H1 (cell line): ENCODE measurements around the gene ZSCAN4. TPM values are rescaled to one million over a fixed set of nuclear protein-coding genes. Genes with fewer than 3 reads are reported as not detected.

Experiments used
- CTCF ChIA-PET: fragments of 300-600 bp; sonication (Branson Sonifier 250); formaldehyde crosslinking; loops from one replicate; lab custom pipeline; 2021; ENCODE audit not compliant: partially characterized antibody; lab: Charles Lee
- POLR2A ChIA-PET: fragments of 300-600 bp; sonication (Branson Sonifier 250); formaldehyde crosslinking; loops from one replicate; lab custom pipeline; 2021; ENCODE audit warnings: inconsistent platforms; ENCODE audit not compliant: partially characterized antibody; lab: Charles Lee
- DNase-seq, 2 experiments: peaks; one replicate each; pipeline versions ENCODE4 v3.0.0 to v3.0.0-alpha.2; 2010 to 2022; ENCODE audit warnings: low spot score in 2 of 2, low read depth in 1 of 2, mixed read lengths in 1 of 2
- FAIRE-seq: peaks from 2 replicates; lab custom pipeline; 2011; peaks lifted over from hg19 to GRCh38; lab: Jason Lieb, UNC
- H2AFZ ChIP-seq: 2 replicates; pipeline ENCODE4 v1.8.1; 2012; ENCODE audit warnings: low read length, inconsistent platforms
- H2AK5ac ChIP-seq: 2 replicates; pipeline ENCODE4 v1.6.1; 2013; ENCODE audit warnings: low read depth, low read length
- H2BK120ac ChIP-seq: replicated peaks from 2 replicates; pipeline ENCODE3; 2013; ENCODE audit warnings: low read depth, low read length, inconsistent platforms
- H2BK12ac ChIP-seq: 2 replicates; pipeline ENCODE4 v1.6.1; 2013; ENCODE audit warnings: low read depth, low read length
- H2BK15ac ChIP-seq: 2 replicates; pipeline ENCODE4 v1.6.1; 2013; ENCODE audit warnings: low read length
- H2BK20ac ChIP-seq: 2 replicates; pipeline ENCODE4 v1.6.1; 2013; ENCODE audit warnings: low read length
- H2BK5ac ChIP-seq: 2 replicates; pipeline ENCODE4 v1.6.1; 2013; ENCODE audit warnings: low read depth, low read length
- H3K14ac ChIP-seq: 2 replicates; pipeline ENCODE4 v1.6.1; 2013; ENCODE audit warnings: inconsistent platforms; ENCODE audit not compliant: insufficient read length
- H3K18ac ChIP-seq: 2 replicates; pipeline ENCODE4 v1.6.1; 2013; ENCODE audit warnings: low read length; ENCODE audit errors: extremely low read depth
- H3K23ac ChIP-seq: 2 replicates; pipeline ENCODE4 v1.6.1; 2013; ENCODE audit warnings: inconsistent platforms; ENCODE audit not compliant: insufficient read length
- H3K23me2 ChIP-seq: 2 replicates; pipeline ENCODE4 v1.6.1; 2013; ENCODE audit warnings: low read depth, low read length
- H3K27ac ChIP-seq: 2 replicates; pipeline ENCODE4 v1.6.1; 2011; ENCODE audit warnings: low read depth, low read length, inconsistent platforms
- H3K27me3 ChIP-seq, 4 experiments: replicated peaks in 1 of 4; 1 replicate in 1 of 4; 2 replicates in 3 of 4; pipeline versions ENCODE4 v1.6.1 to v1.8.1; 2011 to 2013; ENCODE audit warnings: low read length in 3 of 4, mild to moderate bottlenecking in 3 of 4, inconsistent platforms in 2 of 4, mixed read lengths in 2 of 4, moderate library complexity in 1 of 4; ENCODE audit not compliant: control insufficient read depth in 3 of 4, insufficient read depth in 3 of 4; ENCODE audit errors: extremely low read depth in 1 of 4
- H3K36me3 ChIP-seq, 4 experiments: 2 replicates each; pipeline versions ENCODE4 v1.6.1 to v1.8.1; 2011 to 2013; ENCODE audit warnings: mild to moderate bottlenecking in 4 of 4, low read length in 3 of 4, moderate library complexity in 2 of 4, control low read depth in 1 of 4, inconsistent platforms in 1 of 4; ENCODE audit not compliant: insufficient read depth in 4 of 4, control insufficient read depth in 2 of 4
- H3K4ac ChIP-seq: replicated peaks from 2 replicates; pipeline ENCODE3; 2013; ENCODE audit warnings: low read length, low read depth, mixed read lengths, inconsistent platforms; ENCODE audit not compliant: insufficient read length
- H3K4me1 ChIP-seq, 4 experiments: replicated peaks in 1 of 4; 1 replicate in 1 of 4; 2 replicates in 3 of 4; pipeline versions ENCODE4 v1.6.1 to v1.8.1; 2011 to 2013; ENCODE audit warnings: low read length in 3 of 4, inconsistent platforms in 2 of 4, mixed read lengths in 1 of 4; ENCODE audit not compliant: insufficient read depth in 4 of 4, control insufficient read depth in 3 of 4
- H3K4me2 ChIP-seq, 2 experiments: 2 replicates each; pipeline versions ENCODE4 v1.6.1 to v1.8.1; 2011 to 2013; ENCODE audit warnings: low read depth in 2 of 2, low read length in 2 of 2, control low read depth in 1 of 2, inconsistent platforms in 1 of 2, mild to moderate bottlenecking in 1 of 2; ENCODE audit not compliant: insufficient read depth in 1 of 2
- H3K4me3 ChIP-seq, 4 experiments: fragments of 200-600, 300-600 bp in 1 of 4; sonication (generic), shearing (Covaris generic), sonication (Bioruptor Twin) in 1 of 4; 2 replicates each; pipeline versions ENCODE4 v1.5.1 to v1.8.1; 2011 to 2016; ENCODE audit warnings: low read length in 4 of 4, low read depth in 3 of 4, control low read depth in 2 of 4, inconsistent platforms in 2 of 4, mild to moderate bottlenecking in 2 of 4, mixed read lengths in 1 of 4, moderate library complexity in 1 of 4; ENCODE audit not compliant: insufficient read depth in 2 of 4; ENCODE audit errors: extremely low read depth in 1 of 4
- H3K56ac ChIP-seq: replicated peaks from 2 replicates; pipeline ENCODE3; 2013; ENCODE audit warnings: low read depth, mild to moderate bottlenecking, mixed read lengths, low read length, inconsistent platforms; ENCODE audit not compliant: insufficient read length
- H3K79me1 ChIP-seq: 2 replicates; pipeline ENCODE4 v1.6.1; 2013; ENCODE audit warnings: low read depth, low read length, control low read depth
- H3K79me2 ChIP-seq, 2 experiments: 2 replicates each; pipeline versions ENCODE4 v1.6.1 to v1.8.1; 2012 to 2013; ENCODE audit warnings: low read length in 2 of 2, mild to moderate bottlenecking in 2 of 2, inconsistent platforms in 1 of 2; ENCODE audit not compliant: insufficient read depth in 2 of 2, control insufficient read depth in 1 of 2
- H3K9ac ChIP-seq, 4 experiments: replicated peaks in 1 of 4; 1 replicate in 1 of 4; 2 replicates in 3 of 4; pipeline versions ENCODE4 v1.6.1 to v1.8.1; 2011 to 2013; ENCODE audit warnings: low read depth in 3 of 4, low read length in 3 of 4, control low read depth in 2 of 4, mild to moderate bottlenecking in 2 of 4, moderate library complexity in 2 of 4, inconsistent platforms in 1 of 4; ENCODE audit errors: extremely low read depth in 1 of 4
- H3K9me3 ChIP-seq, 2 experiments: 2 replicates each; pipeline versions ENCODE4 v1.6.1 to v1.8.1; 2012 to 2013; ENCODE audit warnings: mild to moderate bottlenecking in 2 of 2, moderate library complexity in 2 of 2, control low read depth in 1 of 2, inconsistent platforms in 1 of 2, low read depth in 1 of 2, low read length in 1 of 2, mixed read lengths in 1 of 2; ENCODE audit not compliant: insufficient read depth in 2 of 2
- H4K20me1 ChIP-seq, 2 experiments: replicated peaks in 1 of 2; 2 replicates each; pipeline versions ENCODE3 to v1.8.1; 2011 to 2013; ENCODE audit warnings: inconsistent platforms in 2 of 2, low read length in 2 of 2, mild to moderate bottlenecking in 1 of 2; ENCODE audit not compliant: insufficient read depth in 2 of 2, control insufficient read depth in 1 of 2
- H4K5ac ChIP-seq: 2 replicates; pipeline ENCODE4 v1.6.1; 2013; ENCODE audit warnings: low read length, low read depth, mixed read lengths, inconsistent platforms; ENCODE audit not compliant: insufficient read length
- H4K8ac ChIP-seq: 2 replicates; pipeline ENCODE4 v1.8.0; 2013; ENCODE audit warnings: mild to moderate bottlenecking, moderate library complexity, low read length, inconsistent platforms; ENCODE audit not compliant: insufficient read depth; ENCODE audit errors: extremely low read depth
- H4K91ac ChIP-seq: replicated peaks from 2 replicates; pipeline ENCODE3; 2013; ENCODE audit warnings: low read length, mixed read lengths, inconsistent platforms; ENCODE audit not compliant: insufficient read length
- CTBP2 ChIP-seq: IDR thresholded peaks from 2 replicates; pipeline ENCODE4 v1.7.0; 2011; ENCODE audit warnings: borderline replicate concordance, mild to moderate bottlenecking, moderate library complexity, mixed read lengths, low read length; ENCODE audit not compliant: insufficient read depth, insufficient read length
- GTF2F1 ChIP-seq: IDR thresholded peaks from 2 replicates; pipeline ENCODE4 v1.6.1; 2012; ENCODE audit warnings: low read depth, low read length, improper control_type of control experiment, borderline replicate concordance
- KDM5A ChIP-seq: fragments of 200-600 bp; IDR thresholded peaks from 2 replicates; pipeline ENCODE4 v1.7.1; 2012; ENCODE audit warnings: mild to moderate bottlenecking, low read length, inconsistent platforms, mixed read lengths
- NANOG ChIP-seq: IDR thresholded peaks from 2 replicates; pipeline ENCODE4 v1.6.1; 2011; ENCODE audit warnings: low read length, low read depth, mild to moderate bottlenecking, inconsistent platforms; ENCODE audit not compliant: insufficient read depth, poor library complexity, severe bottlenecking
- RBBP5 ChIP-seq: IDR thresholded peaks from 2 replicates; pipeline ENCODE4 v1.7.1; 2012; ENCODE audit warnings: low read depth, mild to moderate bottlenecking, inconsistent platforms, low read length, moderate library complexity, borderline replicate concordance
- RXRA ChIP-seq: IDR thresholded peaks from 2 replicates; pipeline ENCODE4 v1.6.1; 2011; ENCODE audit warnings: low read depth, mild to moderate bottlenecking, low read length, moderate library complexity; ENCODE audit not compliant: insufficient read depth
- SP2 ChIP-seq: IDR thresholded peaks from 2 replicates; pipeline ENCODE4 v1.6.1; 2012; ENCODE audit warnings: mild to moderate bottlenecking, low read length, inconsistent platforms
- SUZ12 ChIP-seq: fragments of 200-600 bp; sonication (generic); IDR thresholded peaks from 2 replicates; pipeline ENCODE4 v1.6.1; 2012; ENCODE audit warnings: mild to moderate bottlenecking, inconsistent platforms, low read length, moderate library complexity, mixed read lengths
- TCF12 ChIP-seq: IDR thresholded peaks from 2 replicates; pipeline ENCODE4 v1.6.1; 2011; ENCODE audit warnings: low read depth, mild to moderate bottlenecking, low read length
- WGBS, 2 experiments: shearing (Covaris generic) in 1 of 2; methylation state at CpG; one replicate each; pipeline versions ENCODE4 v1.1.6 to v1.1.7; 2013 to 2015; ENCODE audit warnings: low lambda C conversion rate in 2 of 2, mixed read lengths in 2 of 2, inconsistent platforms in 1 of 2, low coverage in 1 of 2, missing lambda C conversion rate in 1 of 2; ENCODE audit not compliant: insufficient replicate concordance in 2 of 2, insufficient coverage in 1 of 2, insufficient read length in 1 of 2; ENCODE audit errors: extremely low coverage in 1 of 2, missing lambda C conversion rate in 1 of 2; 5-methylcytosine and 5-hydroxymethylcytosine counted together
- polyA plus RNA-seq, 7 experiments: library from polyadenylated mRNA; depleted of rRNA in 3 of 7; stranded (reverse) in 5 of 7; unstranded in 2 of 7; fragments of >200 nt in 5 of 7; fragments of 200-250 nt in 2 of 7; gene quantifications; 1 replicate in 5 of 7; 2 replicates in 1 of 7; 4 replicates in 1 of 7; pipeline versions ENCODE4 v1.2.1 to v1.2.3, GENCODE V29; 2011 to 2013; ENCODE audit warnings: missing spikeins in 2 of 7, mixed read lengths in 2 of 7
- total RNA-seq: library from RNA; stranded (reverse); fragmentation: NEBNext Ultra II Directional; extraction: Animal tissue kit (Norgen Biotek cat#: 25700); gene quantifications from 2 replicates; pipeline ENCODE4 v1.2.1, GENCODE V29; 2021

ZSCAN4 gene
- total and polyA plus RNA-seq, 2 of the 8 experiments (the other 6 are each of a cell fraction or from before 2014, with no cell fraction given), result not detected

DNA sequence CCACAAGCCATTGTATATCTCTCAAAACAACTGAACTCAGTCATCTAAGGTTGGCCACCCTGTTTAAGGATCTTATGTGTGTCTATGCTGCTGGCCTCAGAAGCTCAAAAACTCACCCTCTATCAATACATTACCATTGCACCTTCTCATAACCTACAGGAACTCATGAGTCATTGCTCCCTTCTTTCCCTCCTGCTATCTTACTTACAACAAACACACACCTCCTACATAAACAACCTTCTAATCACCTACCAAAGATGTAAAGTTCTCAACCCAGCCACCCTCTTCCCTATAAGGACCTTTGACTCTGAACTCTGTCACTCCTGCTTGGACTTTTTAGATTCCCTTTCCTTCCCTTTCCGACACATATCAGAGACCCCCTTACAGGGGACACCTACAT is 13.3 kb upstream of the ZSCAN4 start:
- Histone ChIP-seq H4K20me1 (no peaks in the 10 kb centered on the region), H4K5ac (no peak overlapping the region), H4K91ac (no peak overlapping the region), H2AK5ac (no peak overlapping the region), H3K23me2 (no peaks in the 10 kb centered on the region; the same call in 1 of the 2 replicates), H4K8ac (no peak overlapping the region), H2BK5ac (no peak overlapping the region), H3K18ac (no peak overlapping the region), H3K27ac (no peak overlapping the region), H3K79me2 (no peaks in the 10 kb centered on the region), H2BK15ac (no peak overlapping the region), H2BK12ac (no peak overlapping the region), H3K4me1 (peaks cover 0 to 2% (median 0%) of the 10 kb centered on the region in 4 experiments; a peak in 1 of 7 replicates), H2BK120ac (no peak overlapping the region), H3K23ac (no peak overlapping the region), H3K14ac (no peak overlapping the region), H3K4me2 (no peak overlapping the region), H2AFZ (no peak overlapping the region), H3K36me3 (no peaks in the 10 kb centered on the region), H2BK20ac (no peak overlapping the region), H3K27me3 (peaks cover 0 to 2% (median 0%) of the 10 kb centered on the region in 4 experiments; a peak in 3 of 7 replicates), H3K4ac (no peak overlapping the region), H3K9ac (no peak overlapping the region), H3K56ac (no peak overlapping the region), H3K4me3 (no peak overlapping the region), H3K9me3 (no peaks in the 10 kb centered on the region), H3K79me1 (no peaks in the 10 kb centered on the region)
- CTCF ChIA-PET, result interaction anchor here (0.6 to 1.3 kb wide), 2 partner anchors 9 to 229 kb away, joined by 3 to 4 read pairs; no protein-coding TSS in a partner anchor
- WGBS, 2 experiments, result 100% methylated on average over 1 of the region's 1 CpG; no CpG with 5 or more reads in 1 of the 2 experiments
- POLR2A ChIA-PET, result interaction anchor here (0.7 to 1.9 kb wide), 5 partner anchors 9 to 220 kb away, joined by 3 to 9 read pairs (median 3); partner anchors contain the start of genes ZNF211 and ZNF749
- DNase-seq (no peak), FAIRE-seq (no peak)
- no peak for TF ChIP-seq GTF2F1
- no peak for TF ChIP-seq SUZ12
- no peak for TF ChIP-seq CTBP2
- no peak for TF ChIP-seq RXRA
- TF ChIP-seq KDM5A, result no peak
- no peak for TF ChIP-seq SP2
- TF ChIP-seq NANOG, result no peak
- TF ChIP-seq RBBP5, result no peak
- TF ChIP-seq TCF12, result no peak
